HL-60 (cell line): ENCODE data around the gene TTC39B.

Experiments
- GABPA ChIP-seq: IDR thresholded peaks from 2 replicates; pipeline ENCODE4 v1.6.1; 2012; ENCODE audit warnings: low read depth
- POLR2AphosphoS5 ChIP-seq: IDR thresholded peaks from 2 replicates; pipeline ENCODE4 v1.6.1; 2012; ENCODE audit warnings: low read depth
- REST ChIP-seq: IDR thresholded peaks from 2 replicates; pipeline ENCODE4 v1.6.1; 2012; ENCODE audit warnings: low read depth; ENCODE audit not compliant: insufficient replicate concordance
- SPI1 ChIP-seq: IDR thresholded peaks from 2 replicates; pipeline ENCODE4 v1.6.1; 2012; ENCODE audit warnings: low read depth, mild to moderate bottlenecking, borderline replicate concordance
- TF ChIP-seq, protein P1 (sequence below): IDR thresholded peaks from one replicate; pipeline ENCODE4 v1.5.1; 2011; ENCODE audit warnings: low read length, control low read depth, inconsistent platforms; ENCODE audit not compliant: insufficient read depth

DNA sequence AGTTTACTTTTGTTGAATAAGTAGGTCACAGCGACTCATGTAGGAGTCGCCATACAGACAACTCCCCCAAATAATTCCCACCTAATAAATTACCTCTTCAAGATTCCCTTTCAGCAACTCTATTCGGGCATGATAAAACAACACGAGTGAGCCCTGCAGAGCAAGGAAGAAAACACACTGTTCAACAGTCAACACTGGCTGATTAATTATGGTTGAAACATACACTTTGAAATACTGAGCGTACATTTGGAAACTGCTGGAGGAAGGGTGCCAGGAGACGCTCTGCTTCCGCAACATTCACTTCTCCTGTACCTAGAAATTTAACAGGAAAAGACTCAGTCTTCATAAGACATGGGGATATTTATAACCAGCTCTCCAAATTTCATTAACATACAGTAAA, 117.5 kb downstream of the TTC39B start:
- TF ChIP-seq, protein P1, sequence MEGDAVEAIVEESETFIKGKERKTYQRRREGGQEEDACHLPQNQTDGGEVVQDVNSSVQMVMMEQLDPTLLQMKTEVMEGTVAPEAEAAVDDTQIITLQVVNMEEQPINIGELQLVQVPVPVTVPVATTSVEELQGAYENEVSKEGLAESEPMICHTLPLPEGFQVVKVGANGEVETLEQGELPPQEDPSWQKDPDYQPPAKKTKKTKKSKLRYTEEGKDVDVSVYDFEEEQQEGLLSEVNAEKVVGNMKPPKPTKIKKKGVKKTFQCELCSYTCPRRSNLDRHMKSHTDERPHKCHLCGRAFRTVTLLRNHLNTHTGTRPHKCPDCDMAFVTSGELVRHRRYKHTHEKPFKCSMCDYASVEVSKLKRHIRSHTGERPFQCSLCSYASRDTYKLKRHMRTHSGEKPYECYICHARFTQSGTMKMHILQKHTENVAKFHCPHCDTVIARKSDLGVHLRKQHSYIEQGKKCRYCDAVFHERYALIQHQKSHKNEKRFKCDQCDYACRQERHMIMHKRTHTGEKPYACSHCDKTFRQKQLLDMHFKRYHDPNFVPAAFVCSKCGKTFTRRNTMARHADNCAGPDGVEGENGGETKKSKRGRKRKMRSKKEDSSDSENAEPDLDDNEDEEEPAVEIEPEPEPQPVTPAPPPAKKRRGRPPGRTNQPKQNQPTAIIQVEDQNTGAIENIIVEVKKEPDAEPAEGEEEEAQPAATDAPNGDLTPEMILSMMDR: no peak
- TF ChIP-seq REST: no peak
- no peak for TF ChIP-seq POLR2AphosphoS5
- no peak for TF ChIP-seq GABPA
- TF ChIP-seq SPI1: no peak
